KG1 (cell line): ENCODE data around the gene GULP1.

ENCODE experiments used
- DNase-seq: peaks from one replicate; lab custom pipeline; 2025; lab: John Stamatoyannopoulos, UW

The GULP1 gene

DNA sequence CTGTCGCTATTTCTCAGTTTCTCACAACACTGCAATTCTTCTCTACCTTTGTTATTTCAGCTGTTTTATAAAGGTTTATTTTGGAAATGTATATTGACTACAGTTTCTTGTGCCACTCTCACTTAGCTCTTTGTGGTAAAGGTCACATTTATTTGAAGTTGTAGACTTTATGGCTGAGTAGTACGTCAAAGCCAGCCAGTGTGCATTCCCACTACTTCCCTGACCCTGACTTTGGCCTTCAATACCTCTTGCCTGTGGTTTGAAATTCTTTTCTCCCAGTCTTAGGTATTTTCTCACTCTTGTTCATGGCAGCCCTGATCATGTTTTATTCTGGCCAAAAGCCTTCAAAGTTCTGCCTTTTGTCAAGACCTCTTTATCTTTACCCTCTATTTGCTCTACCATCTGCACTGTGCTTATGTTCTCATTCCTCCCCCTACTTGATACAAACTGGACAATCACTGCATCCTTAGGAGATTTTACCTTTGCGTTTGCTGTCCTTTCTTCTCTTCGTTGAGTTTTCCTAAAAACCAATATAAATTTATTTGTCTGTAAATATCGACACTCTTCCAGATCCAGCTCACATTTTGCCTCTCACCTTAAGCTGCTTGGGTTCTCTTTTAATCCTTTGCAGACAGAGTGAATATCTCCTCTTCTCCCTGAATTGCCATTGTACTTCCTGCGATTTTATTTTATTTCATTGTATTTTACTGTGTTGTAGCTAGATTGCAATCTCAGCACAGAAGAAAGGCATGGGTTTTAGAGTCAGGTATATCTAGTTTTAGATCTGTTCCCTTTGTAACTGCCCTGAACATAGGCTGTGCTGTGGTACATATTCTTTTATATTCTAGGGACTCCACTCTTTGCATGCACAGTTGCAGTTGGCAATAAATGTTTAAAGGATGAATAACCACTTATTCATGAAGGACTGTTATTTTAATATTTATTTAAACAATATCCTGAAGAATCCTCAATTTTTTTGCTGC lies 31.2 kb downstream of the GULP1 start:
- DNase-seq, result no peak

DNA sequence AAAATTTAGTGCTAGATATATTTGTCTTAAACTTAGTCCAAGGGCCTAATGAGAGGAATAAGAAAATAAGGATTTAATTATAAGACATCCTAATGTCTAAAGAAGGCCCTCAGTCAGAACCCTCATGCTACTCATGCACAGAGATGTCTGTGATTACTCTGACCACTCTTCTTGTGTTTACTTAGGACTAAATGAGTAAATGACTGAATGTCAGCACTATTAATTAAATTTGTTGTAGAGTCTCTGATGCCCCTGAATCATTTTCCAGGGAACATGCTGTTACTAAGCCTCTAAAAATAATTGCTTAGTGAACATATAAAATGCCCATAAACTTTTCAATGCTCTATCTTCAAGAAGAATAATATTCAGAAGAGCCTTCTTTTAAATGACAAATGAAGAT lies 32.4 kb downstream of the GULP1 start:
- no peak for DNase-seq

DNA sequence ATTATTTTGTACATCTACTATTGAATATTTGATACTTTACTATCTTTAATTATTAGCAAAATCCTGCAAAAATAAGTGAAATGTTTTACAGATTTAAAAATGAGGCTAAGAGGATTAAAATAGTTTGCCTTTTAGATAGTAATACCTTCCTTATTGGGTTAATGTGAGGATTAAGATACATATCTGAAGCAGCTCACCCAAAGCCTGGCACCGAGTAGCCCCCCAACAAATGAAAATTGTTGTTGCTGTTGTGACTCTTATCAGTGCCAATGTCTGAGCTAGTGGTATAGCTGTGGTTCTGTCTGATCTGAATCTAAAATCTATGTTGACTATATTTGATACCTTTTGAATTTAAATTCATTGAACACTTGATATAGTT lies 34.6 kb downstream of the GULP1 start:
- DNase-seq, result no peak

DNA sequence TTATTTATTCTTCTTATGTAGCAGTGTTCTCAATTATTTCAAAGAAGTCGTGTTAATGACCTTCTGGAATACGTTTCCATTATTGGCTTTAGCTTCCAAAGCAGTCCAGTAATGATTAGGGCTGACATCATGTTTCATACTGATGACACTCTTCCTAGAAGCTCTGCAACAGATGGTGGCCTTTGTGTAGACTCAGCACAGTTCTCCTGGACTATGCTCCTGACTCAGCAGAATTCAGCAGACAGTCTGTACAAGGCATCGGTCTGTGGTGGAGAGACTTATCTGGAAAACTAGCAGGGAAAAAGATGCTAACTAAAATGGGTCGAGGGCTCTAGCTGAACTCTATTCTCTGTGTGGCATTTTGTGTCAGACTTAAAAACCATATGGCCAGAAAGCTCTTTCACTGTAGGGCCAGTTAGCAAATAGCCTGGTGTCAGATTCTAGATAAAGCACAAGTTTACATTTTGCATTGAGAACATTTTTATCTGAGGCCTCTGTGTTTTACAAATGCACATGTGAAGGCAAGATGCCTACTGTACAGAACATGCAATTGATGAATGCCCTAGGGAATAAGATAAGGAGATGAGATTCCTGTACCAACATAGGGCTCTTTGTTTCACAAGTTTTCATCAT lies 35.1 kb downstream of the GULP1 start:
- DNase-seq, result no peak

DNA sequence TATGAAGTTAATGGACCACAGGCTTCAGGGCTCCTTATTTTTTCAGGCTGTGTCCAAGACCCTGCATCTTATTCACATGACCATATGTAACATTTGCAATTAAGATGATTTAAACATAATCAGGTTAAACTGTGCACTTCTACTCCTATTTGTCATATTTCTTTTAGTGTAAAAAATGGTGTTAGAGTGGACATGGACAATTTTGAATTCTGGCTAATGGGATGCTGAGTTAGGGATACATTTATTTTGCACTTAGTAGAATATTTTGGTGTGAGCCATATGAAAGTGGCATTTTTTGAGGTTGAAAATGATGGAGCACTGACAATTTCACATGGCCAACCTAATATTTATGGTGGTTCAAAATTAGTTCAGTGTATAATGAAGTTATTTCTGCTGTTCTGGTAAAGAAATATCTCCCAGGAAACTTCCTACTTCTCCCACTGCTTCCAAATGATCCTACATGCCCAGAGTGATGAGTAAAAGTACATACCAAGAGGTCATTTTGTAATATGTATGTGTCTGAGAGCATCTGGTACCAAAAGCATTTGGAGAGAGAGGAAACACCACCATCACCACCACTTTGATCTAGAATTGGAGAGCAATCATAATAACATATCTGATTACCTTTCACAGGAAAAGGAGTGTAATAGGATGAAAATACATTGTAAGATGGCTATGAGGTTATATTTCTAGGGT lies 36.0 kb downstream of the GULP1 start:
- no peak for DNase-seq

DNA sequence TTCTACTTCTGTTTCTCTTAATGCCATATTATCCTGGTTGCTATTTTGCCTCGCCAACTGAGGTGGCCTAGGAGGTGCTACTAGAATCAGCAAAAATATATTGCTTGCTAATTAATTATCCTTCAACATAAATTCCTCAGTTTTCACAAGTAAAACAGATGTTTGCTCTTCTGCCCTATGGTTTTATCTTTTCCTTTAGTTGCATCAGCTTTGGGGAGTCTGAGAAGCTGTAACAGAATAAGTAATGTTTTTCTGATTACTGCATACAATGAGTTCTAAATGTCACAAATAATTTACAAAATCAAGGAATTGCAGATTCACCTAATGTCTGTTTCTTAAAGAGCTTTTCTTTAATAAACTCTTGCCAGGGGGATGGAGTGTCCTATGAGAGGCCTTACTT lies 36.7 kb downstream of the GULP1 start:
- DNase-seq, result no peak

DNA sequence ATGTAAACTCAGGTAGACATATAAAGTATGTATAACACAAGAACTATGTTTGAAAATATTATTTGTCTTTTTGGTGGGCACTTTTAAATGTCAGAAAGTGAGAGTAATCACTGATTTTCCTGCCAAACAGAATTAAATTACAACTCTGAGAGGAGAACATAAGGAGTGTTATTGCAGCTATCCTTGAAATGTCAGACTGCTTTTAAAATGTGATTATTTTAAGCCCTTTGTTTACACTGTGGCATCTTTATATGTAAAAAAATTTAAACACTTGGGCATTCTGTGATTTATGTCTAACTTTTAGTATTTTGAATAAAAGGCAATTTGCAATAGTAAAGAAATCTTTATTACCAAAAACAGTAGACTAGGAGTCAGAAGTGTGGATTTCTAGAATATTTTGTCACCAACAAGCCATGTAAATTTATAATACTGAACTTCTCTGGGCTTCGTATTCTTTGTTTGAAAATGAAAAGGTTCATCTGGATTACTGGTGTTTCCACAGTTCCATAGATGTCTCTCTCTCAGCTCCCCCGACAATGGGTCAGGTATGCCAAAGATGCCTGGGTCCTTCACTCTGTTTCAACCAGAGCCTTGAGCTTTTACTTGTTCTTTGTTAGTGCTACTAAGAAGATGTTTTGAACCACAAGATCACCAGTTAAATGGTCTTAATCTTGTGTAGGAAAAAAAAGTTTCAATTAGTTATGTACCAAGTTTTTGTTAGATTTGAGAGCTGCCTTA lies 38.8 kb downstream of the GULP1 start:
- DNase-seq, result no peak

DNA sequence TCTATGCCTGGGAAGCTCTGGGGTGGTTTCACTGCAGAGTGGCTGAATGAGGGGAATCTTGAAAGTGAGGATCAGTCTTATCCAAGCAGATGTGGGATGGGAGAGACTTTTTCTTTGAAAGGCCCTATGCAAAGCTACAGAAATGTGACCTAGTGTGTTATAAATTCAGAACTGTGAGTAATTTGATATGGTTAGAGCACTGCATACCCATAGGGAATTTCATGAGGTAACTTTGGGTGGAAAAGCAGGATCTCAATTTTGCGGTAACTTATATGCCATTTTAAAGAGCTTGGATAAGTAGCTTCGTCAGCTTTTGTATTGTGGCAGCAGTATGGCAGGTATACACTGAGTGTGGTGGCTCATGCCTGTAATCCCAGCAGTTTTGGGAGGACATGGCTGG lies 40.9 kb downstream of the GULP1 start:
- DNase-seq, result no peak

DNA sequence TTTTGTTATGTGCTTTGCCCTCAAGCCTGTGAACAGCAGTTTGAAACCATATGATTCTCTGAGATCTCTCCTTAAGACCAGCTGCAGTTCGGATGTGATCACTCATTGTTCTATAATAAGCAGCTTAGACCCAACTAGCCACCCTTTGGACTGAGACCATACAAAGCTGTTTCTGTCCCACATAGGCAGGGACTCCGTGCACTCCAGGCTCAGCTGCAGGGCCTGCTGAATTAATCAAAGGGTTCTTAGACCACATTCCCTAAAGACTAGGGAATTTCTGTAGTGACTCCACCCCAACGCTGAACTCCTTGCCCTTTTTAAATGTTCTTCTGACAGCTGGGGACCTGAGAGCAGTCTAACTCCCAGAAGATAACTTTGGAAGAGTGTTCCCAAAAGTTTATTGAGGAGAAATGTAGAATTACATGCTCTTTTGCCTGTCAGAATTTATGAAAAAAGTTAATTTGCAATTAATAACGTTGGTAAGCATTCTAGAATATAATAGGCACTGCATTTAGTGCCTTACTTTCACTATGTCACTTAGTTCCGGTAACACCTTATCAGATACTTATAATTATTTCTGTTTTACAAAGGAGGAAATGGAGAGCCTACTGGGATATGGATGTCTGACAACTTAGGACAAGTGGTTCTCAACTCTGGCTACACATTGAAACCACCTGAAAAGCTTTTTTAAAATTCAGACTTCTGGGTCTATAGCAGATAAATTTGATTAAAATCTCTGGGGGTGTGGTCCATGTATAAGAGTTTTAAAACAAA lies 42.3 kb downstream of the GULP1 start:
- DNase-seq, result no peak

DNA sequence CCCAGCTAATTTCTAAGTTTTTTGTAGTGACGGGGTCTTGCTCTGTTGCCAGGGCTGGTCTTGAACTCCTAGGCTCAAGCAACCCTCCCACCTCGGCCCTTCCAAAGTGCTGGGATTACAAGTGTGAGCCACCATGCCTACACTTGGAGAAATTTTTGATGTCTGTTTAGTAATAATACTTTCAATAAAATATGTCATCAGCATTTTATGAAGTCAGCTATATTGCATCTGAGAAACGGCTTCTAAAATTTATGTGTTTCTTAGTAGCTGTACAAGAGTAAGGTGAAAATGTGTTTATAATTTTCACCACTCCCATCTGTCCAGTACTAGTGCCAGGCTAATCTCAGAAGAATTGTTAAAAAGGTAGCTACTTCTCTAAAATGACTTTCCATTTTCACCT lies 46.8 kb downstream of the GULP1 start:
- DNase-seq, result no peak

DNA sequence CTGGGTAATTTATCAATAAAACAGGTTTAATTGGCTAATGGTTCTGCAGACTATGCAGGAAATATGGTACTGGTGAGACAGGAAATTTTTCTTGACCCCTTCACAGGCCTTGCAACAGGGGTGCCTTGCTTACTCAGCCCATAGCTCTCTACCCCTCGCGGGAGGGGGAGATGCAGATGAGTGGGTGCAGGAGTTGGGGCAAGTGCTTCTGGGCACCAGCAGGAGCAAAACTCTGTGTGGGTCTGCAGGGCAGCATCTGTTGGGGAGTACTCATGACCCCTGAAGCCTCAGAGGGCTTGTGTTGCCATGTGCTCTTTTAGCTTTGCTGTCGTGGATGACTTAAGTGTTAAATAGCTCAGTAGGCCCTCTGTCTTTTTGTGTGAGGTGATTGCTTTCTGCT lies 48.6 kb downstream of the GULP1 start:
- DNase-seq, result no peak

DNA sequence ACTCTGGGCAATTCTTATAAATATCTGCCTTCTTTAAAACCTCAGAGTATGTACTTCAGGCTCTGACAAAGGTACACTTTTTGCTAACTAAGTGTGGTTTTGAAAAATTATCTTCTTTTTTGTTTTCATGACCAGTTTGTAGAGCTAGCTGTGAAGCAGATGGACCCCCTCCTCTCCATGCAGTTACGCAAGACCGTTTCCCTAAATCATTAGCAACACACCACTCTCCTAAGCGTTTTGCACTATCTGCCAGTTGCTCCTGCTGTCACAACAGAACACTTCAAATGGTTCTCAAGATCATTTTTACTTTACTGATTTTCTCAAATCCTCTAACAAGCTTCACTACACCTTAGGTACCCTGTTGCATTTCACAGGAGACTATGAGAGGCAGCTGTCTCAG lies 53.3 kb downstream of the GULP1 start:
- no peak for DNase-seq

DNA sequence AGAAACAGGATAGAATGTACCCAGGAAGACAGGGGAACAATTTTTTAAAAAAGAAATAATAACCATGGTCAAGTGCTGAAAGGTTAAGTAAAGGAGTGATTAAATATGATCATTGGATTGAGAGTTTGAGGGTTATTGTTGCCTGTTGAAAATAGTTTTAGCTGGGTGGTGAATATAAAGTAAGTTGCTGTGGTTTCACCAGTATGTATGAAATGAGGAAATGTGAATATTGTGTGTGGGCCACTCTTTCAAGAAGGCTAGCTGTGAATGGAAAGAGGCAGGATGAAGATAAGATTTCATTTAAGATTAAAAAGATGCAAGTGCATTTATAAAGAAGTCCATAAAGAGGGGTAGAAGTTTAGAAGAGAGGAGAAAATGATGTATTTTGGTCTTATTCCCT lies 53.8 kb downstream of the GULP1 start:
- peak; percentile 24 for DNase-seq

DNA sequence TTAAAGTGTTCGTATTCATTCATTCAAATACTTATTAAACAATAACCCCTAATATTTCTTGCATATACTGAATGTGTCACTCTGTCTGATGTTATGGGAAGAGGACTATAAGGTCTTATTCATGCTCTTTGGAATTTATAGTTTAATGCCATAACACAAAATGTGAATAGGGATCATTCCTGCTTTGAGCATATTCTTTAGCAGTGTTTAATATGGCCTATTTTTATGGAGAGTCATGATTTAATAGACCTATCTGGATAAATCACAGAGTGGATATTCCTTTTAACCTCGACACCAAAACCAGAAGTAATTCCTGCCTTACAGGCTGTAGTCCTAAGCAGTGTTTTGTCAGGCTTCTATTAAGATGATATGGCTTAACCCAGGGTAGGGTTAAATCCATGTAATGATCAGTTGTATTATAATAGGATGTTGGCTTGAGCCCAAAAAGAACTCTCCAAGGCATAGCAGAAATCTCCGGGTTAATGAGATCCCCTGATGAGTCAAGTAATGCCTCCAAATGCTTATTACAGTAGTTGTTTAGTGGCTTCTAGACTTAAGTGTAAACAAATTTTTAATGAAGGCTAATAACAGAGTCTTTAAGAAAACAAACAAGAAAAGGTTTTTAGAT lies 54.3 kb downstream of the GULP1 start:
- no peak for DNase-seq

DNA sequence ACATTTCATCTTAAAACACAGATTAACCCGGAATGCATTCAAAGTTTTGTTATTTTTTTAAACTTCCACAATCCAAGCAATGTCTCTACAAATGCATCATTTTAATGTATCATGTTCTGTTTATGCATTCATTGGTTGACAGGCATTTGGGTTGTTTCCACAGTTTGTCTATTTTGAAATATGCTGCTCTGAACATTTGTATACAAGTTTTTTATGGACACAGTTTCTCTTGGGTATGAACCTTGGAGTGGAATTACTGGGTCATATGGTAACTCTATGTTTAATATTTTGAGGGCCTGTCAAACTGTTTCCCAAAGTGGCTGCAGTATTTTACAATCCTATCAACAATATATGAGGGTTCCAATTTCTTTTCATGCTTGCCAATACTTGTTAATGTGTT lies 57.3 kb downstream of the GULP1 start:
- DNase-seq, result no peak

DNA sequence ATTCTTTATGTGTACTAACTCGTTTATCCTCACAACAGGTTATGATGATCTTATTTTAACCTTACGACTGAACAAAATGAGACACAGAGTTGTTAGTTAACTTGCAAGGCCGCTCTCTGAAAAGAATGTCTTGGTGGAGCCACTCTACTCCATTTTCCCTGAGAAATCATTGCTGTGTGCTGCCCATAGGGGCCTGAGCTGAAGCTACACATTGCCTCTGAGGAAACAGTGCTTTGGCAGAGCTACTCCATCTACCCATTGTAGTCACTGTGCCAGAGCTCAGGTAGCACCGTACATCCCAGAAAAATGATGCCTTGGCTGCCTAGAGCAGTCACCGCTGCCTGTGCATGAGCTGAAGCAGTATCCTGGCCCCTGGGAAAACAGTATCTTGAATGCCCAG lies 61.6 kb downstream of the GULP1 start:
- no peak for DNase-seq

DNA sequence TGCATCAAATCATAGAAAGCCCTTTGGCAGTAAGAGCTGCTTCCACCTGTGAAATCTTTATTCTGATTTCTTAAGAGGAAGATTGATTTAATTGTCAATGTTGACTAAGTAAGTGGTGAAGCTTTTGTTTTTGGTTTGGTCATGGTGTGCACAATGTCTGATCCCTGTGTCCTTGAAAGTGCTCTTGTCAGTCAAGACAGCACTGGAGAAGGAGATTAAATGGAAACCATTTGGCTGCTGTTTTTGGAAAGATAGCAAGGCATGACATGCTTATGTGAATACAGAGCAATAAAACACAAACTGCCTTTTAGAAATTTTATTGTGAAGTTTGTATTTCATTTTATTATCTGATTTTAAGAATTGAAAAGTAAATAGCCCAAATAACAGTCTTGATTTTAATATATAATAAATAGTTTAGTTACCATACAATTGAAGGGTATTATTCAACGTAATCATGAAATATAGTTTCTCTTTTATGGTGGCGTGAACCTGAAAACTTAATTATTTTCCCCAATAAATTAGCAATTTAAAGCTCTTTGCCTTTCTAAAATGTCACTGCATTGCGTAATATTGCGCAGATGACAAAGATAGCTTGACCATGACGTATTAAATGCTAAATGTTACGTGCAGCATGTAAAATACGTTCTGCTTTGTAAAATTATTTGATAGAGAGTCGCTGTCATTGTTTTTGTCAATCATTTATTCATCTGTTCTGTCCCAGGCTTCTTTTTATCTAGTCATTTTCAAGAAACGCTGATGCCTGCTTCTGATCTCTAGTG lies 69.0 kb downstream of the GULP1 start:
- DNase-seq, result no peak

DNA sequence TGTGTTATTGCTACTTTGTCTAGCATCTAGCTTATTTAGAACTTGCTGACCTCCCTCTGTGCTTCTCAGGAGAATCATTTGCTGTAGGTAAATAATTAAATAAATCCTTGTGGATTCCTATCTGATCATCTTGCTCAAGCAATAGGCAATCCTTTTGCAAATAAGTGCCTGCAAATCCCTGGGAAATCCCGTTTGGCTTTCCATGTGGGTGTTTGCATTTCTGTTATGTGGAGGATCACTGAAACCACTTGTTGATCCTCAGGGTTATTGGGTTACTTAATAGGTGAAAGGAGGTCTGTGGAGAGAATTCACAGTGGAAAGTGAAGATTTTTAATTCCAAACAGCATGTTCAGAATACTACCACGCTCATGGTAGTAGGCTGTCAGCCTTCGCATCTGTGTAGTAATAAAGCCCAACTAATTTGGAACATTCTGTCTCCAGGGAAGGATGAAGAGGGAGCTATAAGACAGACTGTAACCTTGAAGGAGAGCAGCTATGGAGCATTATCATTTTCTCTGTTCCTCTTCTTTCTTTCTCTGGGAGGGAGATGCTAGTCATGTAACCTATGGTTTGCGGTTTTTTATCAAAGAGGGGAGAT lies 72.5 kb downstream of the GULP1 start:
- no peak for DNase-seq

DNA sequence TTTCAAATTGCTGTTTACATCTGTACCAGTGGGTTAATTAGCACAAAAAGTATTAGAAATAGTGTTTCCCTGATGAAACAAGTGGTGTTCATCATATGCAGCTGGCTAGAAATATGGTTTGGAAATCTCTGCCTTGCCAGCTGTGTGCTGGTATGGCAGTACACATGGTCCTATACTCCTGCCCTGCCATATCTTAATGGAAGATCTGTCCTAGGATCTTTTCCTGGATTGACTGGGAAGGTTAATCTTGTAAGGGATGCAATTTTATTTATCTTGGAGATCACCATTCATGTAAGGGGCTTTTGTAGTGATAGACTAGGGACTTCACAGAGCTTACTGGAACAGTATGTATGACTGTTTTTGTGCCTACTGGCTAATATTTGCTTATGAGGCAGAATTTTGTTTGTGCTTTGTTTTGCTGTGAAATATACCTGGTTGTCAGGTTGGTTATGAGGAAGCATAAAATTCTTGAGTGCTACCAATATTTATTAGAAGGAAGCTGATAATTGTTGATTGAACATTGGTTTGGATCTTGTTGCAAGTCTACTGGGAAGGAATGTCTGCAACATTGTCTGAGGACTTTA lies 73.5 kb downstream of the GULP1 start:
- no peak for DNase-seq
